GM12875 (cell line): Measurements from ENCODE around the gene KCNH1.
"Not testable (repeated sequence)": the region's sequence is repeated elsewhere in the genome, so short reads cannot be mapped to it uniquely, and the experiment has no call there.

Source experiments
- H3K4me3 ChIP-seq: one replicate; pipeline ENCODE4 v1.5.1; 2011; ENCODE audit warnings: low read depth, low read length, control low read depth
- TF ChIP-seq, protein P1 (sequence below): IDR thresholded peaks from 2 replicates; pipeline ENCODE4 v1.5.1; 2011; ENCODE audit warnings: low read depth, mild to moderate bottlenecking, control low read depth, inconsistent platforms, low read length, moderate library complexity, borderline replicate concordance; ENCODE audit not compliant: insufficient read depth

The KCNH1 gene

DNA sequence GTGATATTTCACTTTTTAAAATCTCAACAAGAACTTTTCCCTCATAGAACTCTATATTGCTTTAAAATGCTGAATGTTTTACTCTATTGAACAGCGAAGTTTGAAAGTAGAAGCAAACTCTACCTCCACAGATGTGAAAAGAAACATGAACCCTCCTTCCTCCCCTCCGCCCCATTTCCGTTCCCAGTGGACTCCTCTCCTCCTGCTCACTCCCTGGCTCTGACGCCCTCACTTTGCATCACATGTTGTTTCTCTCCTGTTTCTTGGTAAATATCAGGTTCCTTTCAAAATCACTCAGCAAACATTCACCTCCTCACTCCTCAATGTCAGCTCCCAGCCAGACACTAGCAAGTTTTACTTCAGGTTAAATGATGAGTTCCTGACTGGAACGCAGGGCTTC lies 34.6 kb downstream of the KCNH1 start:
- TF ChIP-seq, protein P1, sequence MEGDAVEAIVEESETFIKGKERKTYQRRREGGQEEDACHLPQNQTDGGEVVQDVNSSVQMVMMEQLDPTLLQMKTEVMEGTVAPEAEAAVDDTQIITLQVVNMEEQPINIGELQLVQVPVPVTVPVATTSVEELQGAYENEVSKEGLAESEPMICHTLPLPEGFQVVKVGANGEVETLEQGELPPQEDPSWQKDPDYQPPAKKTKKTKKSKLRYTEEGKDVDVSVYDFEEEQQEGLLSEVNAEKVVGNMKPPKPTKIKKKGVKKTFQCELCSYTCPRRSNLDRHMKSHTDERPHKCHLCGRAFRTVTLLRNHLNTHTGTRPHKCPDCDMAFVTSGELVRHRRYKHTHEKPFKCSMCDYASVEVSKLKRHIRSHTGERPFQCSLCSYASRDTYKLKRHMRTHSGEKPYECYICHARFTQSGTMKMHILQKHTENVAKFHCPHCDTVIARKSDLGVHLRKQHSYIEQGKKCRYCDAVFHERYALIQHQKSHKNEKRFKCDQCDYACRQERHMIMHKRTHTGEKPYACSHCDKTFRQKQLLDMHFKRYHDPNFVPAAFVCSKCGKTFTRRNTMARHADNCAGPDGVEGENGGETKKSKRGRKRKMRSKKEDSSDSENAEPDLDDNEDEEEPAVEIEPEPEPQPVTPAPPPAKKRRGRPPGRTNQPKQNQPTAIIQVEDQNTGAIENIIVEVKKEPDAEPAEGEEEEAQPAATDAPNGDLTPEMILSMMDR = no peak
- H3K4me3 ChIP-seq = no peak overlapping the region

DNA sequence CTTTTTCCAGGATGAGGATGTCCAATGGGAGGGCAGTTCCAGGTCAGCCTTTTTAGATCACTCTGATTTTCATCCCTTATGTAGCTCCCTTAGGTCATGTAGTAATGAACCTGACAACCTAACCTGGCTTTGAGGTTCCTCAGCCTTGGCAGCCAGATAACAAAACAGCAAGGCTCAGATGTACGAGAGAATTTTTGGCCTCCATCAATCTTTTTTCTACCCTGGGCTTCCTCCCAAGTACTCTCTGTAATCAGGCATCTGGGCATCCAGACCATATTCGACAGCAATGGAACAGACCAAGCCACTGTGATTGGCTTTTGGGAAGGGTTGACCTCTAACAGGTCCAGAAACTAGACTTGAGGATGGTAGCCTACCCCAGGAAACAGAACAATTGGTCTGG lies 38.6 kb downstream of the KCNH1 start:
- TF ChIP-seq, protein P1 = no peak
- no peak overlapping the region for H3K4me3 ChIP-seq

DNA sequence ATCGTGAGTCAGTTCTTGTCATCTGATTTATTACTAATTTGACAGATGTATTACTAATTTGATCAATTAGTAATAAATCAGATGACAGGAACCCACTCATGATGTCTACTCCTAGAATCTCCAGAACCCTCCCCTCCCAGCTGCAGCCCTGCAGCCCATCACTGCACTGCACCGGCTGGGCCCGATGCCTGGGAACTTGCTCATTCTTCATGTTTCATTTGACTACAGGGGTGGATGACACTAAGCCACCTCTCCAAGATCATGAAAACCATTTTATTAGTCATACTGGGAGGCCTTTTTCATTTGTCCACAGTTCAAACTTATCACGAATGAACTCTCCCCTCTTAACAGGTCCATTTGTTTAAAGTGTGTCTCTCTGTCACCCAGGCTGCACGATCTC lies 41.0 kb downstream of the KCNH1 start:
- TF ChIP-seq, protein P1 = no peak

DNA sequence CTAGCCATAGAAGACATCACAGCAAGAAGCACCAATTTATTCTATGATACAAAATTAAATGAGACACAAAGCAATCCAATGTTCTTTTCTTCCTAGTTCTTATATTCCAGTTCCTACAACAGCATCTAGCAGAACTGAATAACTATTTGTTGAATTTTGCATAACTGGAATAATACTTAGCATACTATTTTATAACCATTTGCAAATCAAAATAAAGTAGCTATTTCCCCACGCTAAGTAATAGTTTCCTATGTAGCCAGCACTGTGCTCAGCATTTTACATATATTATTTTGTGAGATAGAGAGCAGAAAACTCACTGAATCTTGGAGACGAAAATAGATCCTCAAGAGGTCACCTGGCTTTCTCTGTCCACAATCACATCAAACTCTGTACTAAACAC lies 42.1 kb downstream of the KCNH1 start:
- TF ChIP-seq, protein P1 = no peak
- no peak overlapping the region for H3K4me3 ChIP-seq

More for the DNA sequence above, 41.0 kb downstream of the KCNH1 start:
- H3K4me3 ChIP-seq = no peak overlapping the region

DNA sequence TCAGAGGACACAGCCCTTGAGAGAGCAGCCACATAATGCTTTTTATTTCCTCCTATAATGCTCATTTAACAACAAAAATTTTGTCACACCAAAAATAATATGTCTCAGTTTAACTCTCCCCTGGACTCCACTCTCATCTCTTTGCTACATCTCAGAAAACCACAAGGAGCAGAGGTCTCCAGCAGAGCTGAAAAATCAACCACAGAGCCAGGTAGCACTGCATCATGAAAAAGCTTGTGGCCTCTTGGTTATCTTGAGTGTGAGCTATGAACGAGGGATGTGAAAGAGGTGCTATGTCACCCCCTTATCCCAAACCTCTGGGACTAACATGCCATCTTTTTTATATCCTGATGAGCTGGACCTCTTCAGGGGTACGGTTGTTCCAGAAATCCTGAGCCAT lies 44.4 kb downstream of the KCNH1 start:
- TF ChIP-seq, protein P1 = no peak
- H3K4me3 ChIP-seq = no peak overlapping the region

DNA sequence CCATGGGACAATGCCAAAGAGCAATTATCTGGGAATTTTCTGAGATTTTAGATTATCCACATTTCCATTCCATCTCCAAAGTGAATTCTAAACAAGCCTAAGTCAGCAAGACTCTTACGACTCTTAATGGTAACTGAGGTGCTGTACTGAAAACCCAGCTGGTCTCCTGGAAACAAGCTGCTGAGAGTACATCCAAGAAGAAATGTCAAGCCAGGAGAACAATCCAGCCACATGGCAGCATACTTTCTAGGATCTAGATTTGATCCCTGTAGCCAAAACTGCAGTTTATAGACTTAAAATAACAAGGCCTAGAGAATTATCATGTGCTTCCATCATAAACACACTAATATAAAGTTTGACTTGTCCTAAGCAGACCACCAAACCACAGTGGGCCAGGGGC lies 45.8 kb downstream of the KCNH1 start:
- TF ChIP-seq, protein P1 = no peak
- no peak overlapping the region for H3K4me3 ChIP-seq

DNA sequence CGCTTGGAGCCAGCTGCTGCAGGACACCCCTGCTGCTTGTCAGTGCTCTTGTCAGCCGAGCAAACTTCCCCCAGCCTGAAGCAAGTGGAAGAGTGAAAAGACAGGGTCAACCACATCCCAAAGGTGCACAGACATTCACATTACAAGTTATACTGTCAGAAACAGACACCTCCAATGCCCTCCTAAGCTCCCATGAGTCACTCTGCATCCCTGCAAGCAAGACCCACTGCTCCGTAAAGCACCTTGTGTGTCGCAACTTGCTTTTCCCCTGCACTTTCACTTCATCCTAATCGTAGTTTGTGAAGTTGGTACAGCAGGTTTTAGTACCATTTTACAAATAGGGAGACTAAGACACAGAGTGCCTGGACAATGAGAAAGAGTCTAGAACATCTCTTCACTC lies 51.1 kb downstream of the KCNH1 start:
- H3K4me3 ChIP-seq = no peak overlapping the region
- TF ChIP-seq, protein P1 = no peak

DNA sequence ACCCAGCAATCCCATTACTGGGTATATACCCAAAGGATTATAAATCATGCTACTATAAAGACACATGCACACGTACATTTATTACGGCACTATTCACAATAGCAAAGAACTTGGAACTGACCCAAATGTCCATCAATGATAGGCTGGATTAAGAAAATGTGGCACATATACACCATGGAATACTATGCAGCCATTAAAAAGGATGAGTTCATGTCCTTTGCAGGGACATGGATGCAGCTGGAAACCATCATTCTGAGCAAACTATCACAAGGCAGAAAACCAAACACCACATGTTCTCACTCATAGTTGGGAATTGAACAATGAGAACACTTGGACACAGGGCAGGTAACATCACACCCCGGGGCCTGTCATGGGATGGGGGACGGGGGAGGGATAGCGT lies 52.5 kb downstream of the KCNH1 start:
- not testable (repeated sequence) for H3K4me3 ChIP-seq
